GM21526 (cell line): ENCODE results near the gene FADS2.

Experiments used
- ATAC-seq: cut with Tn5 transposase; IDR thresholded peaks from one replicate; pipeline ENCODE4 v1.9.1; 2021; ENCODE audit warnings: moderate library complexity; ENCODE audit not compliant: unreplicated experiment, low FRiP score

The FADS2 gene

DNA sequence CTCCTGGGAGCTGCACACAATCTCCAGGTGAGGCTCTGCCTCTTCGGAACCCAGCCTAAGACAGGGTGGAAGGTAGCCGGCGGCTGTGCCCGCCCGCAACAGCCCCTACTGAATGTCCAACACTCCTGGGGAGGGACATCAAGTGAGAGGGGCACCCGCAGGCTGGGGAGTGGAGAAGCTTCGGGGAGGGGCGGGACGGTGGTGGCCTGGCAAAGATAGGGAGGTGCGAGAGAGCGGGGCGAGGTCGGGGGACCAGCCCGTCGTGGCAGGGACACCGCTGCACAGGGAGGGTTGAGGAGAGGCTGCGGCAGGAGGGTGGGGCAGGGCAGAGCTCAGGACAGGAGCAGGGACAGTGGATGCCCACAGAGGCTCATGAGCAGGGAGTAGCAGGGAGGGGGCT lies 72.2 kb downstream of the FADS2 start:
- no peak for ATAC-seq

DNA sequence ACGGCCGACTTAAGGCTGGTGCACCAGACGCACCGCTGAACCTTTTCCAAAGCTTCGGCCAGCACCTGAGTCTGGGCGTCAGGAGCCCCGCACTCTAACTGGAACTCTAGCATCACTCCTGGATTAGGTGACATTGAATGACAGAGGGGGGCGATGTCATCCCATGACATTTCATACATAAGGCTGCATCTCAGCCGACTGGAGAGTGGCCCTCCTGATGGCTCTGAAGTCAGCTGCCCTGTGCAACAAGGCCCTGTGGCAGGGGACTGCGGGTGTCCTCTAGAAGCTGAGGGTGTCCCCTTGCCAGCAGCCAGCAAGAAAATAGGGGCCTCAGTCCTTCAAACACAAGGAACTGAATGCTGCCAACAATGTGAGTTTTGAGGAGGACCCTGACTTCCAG lies 73.3 kb downstream of the FADS2 start:
- no peak for ATAC-seq

DNA sequence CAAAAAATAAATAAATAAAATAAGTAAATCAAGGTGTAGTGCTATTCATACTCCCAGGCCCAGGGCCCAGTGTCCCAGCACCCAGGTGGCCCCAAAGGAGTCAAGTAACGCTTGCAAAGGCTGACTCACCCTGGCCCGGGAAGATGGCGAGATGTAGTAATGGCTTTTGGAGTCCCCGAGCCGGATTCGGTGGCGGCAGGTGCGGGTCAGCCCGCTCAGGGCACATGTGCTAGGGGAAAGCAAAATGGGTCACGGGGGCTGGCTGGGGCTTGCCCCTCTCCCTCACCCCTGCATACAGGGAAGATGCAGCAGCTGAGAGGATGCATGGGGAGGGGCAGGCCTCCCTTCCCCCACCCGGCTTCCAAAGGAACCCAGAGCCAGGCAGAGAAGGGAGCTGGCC lies 74.2 kb downstream of the FADS2 start:
- no peak for ATAC-seq

DNA sequence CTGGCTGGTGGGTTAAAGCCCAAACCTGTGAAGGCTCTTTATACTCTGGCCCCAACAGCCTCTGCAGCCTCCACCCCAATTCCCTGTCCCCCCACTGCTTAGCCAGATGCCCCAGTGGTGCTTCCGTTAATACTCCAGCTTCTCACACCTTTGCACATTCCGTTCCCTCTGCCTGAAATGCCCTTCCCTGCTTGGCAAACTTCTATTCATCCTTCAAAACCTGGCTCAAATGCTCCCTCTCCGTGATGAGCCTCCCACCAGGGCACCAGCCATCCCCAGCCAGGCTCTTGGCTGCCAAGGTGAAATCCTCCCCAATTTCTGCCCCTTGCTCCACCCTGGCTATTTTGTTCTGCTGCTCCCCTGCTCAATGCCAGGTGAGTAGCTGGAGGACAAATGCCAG lies 75.7 kb downstream of the FADS2 start:
- no peak for ATAC-seq

DNA sequence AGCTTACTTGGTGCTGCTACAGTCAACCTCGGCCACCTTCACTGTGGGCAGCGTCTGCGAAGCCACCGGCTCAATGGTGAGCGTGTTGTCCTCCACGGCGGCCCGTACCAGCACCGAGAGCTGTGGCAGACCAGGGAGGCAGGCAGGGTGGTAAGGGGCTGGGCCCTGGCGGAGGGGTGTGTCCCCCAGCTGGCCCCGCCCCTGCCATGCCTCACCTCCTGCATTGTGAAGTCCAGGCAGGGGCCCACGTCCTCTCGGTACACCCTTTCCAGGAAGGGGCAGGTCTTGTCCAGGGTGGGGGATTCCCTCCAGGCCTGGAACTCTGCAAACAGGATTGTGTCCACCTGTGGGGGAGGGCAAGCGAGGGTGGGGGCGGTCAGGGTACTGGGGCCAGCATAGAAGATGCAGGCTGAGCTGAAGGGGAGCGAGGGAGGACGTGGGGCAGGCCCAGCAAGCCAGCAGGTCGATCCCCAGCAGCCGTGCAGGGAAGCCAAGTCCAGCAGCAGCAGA lies 76.5 kb downstream of the FADS2 start:
- no peak for ATAC-seq

DNA sequence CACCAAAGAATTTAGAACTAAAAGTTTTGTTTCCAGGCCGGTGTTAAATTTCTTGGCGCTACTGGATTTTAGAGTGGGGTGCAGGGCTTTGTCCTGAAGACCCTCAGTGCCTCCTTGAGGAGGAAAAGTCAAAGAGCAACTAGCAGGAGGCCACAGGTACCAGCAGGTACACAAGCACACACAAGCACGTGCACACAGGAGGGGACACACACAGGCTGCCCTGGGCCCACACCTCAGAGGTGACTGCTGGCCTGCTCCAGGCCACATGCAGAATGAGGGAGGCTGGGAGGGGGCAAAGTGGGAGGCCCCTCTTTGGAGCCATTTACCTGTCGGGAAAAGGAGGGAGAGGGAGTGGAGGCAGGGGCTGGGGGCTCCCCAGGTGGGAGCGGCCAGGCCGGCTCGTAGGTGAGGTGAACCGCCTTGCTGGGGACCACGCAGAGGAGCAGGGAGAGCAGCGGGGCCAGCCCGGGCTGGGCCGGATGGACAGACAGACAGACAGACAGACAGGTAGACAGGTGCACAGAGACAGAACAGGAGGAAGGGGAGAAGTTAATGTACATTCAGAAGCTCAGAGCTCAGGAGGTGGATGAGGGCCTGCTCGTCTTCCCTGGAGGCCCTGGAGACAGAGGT lies 77.1 kb downstream of the FADS2 start:
- ATAC-seq, result no peak

DNA sequence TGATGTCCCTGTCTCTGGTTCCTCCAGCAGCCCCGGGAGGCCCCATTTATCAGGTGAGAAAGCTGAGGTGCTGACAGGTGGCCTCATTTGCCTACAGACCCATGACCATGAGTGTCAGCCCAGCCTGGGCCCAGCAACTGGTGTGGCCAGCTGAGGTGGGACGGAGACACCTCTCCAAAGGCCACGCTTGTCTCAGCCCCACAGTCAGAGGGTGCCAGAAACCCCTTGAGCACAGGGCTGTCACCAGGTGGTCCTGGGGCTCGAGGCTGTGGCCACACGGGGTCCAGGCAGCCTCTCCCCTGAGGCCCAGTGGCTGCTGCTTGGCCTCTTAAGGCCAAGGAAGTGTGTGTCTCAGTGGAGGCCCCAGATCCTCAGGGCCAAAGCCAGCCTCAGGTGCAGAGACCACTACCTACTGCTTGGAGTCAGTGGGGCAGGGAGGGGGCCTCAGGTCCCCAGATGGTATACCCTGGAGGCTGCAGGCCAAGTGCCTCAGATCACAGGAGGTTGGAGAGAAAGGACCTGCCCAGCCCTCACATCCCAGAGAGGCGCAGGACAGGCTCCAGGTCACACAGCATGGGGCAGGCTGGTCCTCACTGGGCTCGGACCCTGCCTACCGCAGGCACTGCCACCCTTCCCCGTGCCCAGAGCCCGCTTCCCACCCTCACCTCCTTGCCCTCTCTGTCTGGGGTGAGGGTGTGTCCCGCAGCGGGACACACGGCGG lies 77.9 kb downstream of the FADS2 start:
- no peak for ATAC-seq

DNA sequence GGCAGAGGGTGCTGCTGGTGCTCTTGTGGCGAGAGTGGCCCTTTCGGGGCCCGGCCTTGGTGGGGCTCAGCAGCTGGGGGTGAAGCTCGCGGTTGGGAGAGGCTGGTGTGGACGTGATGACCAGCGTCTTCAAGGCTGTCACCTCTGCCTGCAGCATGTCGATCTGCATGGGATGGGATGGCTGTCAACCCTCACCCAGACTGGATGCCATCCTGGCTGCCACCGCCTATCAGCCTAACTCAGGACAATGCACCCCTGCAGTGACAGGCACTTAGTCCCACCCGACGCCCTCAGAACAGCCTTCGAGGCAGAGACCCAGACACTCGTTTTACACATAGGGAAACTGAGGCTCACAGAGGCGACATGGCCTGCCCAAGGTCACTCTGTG lies 78.4 kb downstream of the FADS2 start:
- no peak for ATAC-seq

DNA sequence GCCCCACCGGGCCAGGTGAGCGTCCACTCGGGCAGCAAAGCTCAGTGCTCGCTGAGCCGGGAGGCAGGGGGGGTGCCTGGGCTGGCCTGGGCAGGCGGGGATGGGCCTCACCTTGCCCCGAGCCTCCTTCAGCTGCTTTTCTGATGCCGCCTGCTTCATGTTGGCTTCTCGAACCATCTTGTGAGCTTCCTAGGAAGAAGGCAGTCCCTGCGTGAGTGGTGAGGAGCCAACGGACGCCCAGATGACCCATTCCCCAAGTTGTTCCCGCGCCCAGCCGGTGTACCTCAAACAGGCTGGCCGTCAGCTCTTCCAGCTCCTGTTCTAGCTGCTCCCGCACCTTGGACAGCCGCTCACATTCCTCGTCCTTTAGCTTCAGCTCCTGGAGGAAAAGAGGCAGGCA lies 79.2 kb downstream of the FADS2 start:
- ATAC-seq, result no peak

DNA sequence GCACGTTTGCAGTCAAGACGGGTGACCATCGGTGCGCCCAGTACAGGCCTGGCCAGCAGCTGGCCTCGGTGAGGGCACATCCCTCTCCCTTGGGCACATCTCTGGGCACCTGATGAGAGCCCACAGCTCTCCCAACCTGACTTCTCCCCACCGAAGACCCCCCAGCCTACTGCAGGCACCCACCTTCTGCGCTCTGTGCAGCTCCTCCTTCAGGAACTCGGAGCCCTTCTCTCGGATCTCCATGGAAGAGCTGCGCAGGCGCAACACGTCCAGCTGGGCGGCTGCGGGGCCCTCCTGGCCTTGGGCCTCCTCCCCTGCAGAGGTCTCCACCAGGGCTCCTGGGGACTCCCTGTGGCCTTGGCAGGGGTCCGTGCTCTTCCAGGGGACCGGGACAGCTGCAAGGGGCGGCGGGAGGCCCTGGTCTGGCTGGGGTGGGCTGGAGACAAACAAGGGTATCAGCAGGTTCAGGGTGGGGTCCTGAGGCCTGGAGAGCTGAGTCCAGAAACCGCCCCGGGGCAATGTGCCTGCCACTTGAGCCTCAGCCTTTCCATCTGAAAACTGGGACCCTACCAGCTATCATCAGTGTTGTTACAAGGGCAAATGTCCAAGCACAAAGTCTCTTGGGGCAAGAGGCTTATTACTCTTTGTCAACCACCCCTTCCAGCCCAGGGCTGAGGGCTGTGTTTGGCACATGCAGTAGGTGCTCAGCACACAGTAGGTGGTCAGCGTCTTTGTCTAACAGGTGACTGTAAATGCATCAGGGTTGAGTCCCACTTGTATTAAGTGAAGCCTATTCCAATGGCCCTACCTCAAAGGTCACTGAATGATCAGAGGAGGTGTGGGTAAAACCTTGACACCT lies 80.0 kb downstream of the FADS2 start:
- no peak for ATAC-seq

DNA sequence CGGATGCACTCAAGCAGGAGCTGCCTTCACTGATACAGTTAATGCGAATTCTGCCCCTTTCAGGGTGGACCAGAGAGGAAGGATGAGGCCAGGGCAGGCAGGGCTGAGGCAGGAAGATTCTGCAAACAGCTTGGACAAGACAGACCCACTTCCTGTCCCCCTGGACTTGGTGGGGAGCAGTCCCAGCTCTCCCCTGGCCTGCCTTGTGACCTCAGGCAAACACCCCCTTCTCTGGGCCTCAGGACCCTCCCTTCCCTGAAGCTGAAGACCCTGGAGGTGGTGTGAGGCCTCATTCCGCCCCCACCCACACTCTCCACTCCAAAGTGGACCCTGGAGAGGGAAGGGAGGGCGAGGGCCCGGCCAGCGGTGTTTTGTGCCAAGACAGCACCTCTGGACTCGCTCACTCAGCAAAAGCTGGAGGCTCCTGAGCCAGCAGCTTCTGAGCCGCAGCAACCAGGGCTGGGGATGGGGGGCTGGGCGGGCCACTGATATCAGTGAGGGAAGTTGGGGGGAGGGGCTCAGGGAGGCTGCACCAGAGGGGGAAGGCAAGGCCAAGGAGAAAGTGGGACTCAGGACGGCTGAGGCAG lies 80.7 kb downstream of the FADS2 start:
- ATAC-seq, result no peak

DNA sequence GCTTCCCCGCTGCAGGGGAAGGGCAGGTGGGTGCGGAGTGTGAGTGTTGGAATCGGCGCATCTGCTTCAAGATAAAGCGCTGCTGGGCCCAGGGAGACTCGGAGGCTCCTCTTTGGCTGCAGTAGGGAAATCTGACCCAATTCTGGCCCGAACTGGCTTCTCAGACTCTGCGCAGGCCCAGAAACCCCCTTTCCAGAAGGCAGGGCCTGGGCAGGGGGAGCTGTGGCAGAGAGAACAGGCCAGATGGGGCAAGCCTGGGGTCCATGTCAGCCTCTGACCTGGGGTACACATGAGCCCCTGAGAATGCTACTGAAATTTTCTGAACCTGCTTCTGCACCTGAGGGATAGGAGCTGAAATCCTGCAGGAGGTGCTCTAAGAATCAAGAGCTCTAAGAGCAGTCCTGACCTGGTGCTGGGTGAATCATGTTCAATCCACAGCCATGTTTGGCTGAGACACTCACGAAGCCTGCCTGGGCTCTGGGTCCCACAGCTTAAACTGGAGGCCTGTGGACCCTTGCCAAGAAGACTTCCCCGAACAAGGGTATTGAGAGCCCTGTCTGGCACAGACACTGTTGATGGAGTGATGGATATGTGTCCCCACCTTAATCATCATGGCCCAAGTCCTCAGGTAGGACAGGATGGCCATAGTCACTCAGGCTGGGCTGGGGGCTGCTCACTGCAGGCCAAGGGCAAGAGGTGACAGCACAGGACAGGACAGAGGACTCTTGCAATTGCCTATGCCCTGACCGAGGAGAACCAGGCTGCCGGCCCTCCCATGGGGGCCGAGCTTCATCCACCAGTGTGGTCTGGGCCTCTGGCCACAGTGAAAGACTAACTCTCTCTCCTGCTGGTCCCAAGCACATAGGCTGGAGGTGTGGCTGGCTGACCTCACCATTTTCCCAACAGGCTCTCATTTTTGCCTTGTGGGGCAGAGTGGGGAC lies 82.4 kb downstream of the FADS2 start:
- ATAC-seq, result no peak

DNA sequence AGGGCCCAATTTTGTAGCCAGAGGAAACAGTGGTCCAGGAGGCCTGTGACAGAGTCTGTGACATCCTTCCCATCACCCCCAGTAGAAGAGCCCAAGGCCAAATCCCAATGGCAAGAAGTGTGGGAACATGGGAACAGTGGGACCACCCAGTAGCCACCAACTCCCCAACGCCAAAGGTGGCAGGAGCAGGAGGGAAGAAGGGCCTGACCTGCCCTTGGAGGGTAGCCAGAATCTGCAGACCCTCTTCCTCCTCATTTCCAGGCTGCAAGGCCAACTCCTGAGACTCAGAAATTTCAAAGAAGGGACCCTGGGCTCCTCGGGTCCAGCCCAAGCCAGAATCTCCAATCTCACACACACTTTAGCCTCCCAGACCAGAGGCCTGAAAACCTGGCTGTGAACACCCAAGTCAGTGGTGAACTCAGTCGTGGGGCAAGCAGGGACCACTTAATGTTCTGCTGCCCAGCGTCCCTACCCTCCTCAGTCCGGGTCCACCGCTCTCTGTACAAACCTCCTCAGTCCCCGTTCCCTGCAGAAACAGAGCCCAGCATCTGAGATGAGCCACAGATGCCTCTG lies 83.1 kb downstream of the FADS2 start:
- ATAC-seq, result no peak

DNA sequence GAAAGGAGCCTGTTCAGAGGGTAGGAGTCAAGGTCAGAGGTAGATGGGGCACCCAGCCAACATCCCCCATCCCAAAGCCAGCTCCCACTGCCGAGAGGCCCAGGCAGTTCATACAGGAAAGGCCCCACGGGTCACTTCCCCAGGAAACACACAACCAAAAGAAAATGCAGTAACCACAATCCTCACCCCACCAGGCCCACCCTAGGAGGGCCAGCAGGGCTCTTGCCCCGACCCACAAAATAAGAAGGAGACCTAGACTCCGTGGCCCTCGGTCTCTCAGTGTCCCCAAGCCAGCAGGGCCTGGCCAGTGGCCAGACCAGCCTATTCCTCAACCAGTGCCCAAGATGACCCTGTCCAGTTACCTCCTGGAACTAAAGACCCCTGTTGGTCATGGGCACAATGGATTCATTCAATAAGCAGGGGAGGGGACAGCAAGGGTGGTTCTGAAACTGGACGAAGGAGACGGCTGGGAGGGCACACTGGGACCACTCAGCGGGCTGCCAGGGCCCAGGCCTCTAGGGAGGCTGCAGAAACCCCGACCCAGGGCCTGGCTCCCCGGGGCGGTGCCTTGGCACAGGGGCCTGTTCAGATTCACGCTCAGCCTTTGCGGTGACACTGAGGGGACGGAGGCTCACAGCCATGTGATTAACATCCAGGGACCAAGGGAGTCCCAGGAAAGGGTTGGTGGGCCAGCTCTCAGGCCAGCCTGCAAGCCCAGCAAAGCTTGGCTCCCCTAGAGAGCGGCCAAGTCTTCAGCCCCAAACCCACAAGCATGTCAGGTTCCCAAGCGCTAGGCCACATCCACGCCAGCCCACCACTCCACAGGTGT lies 83.8 kb downstream of the FADS2 start:
- no peak for ATAC-seq

DNA sequence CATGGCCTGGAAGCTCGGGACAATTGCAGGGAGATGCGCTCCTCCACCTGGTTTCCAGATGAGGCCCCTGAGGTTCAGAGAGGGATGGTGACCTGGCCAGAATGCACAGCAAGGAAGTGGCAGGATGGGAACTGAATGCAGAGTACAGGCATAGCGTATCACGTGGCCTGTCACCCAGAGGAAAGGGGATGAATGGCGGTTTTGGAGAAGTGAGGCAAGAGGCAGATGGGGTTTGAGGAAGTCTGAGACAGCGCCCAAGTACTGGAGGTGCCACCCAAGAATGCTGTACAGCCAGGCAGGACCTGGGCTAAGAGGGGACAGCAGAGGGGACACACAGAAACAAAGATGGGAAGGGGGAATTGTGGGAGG lies 84.4 kb downstream of the FADS2 start:
- no peak for ATAC-seq

DNA sequence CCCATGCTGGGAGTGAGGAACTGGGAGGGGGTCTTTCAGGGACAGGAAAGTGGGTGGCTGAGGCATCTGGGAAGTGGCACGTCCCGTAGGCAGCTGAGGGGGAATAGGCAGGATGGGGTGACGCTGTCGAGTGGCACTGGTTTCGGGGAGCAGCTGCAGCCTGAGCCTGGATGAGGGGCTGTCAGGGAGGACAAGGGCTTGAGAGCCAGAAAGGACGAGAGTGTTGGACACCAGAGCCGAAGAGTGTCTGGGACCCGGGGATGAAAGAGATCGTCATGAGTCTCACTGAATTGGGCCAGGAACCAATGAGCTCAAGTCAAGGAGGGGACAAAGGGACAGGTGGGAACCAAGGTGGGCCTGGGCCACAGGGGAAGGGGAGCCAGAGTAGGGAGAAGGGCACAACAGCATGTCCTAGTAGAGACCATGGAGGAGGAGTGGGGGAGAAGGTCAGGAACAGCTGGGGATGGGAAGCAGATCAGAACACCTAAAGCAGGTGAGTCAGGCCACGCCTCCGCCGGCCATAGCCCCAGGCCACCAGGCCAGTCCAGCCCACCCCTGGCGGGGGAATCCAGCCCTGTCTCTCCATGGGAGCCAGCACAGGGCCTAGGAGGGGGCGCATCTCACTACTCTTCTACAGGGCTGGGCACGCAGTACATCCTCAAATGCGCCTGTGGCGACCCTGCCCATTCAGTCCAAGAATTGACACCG lies 85.0 kb downstream of the FADS2 start:
- ATAC-seq, result no peak

DNA sequence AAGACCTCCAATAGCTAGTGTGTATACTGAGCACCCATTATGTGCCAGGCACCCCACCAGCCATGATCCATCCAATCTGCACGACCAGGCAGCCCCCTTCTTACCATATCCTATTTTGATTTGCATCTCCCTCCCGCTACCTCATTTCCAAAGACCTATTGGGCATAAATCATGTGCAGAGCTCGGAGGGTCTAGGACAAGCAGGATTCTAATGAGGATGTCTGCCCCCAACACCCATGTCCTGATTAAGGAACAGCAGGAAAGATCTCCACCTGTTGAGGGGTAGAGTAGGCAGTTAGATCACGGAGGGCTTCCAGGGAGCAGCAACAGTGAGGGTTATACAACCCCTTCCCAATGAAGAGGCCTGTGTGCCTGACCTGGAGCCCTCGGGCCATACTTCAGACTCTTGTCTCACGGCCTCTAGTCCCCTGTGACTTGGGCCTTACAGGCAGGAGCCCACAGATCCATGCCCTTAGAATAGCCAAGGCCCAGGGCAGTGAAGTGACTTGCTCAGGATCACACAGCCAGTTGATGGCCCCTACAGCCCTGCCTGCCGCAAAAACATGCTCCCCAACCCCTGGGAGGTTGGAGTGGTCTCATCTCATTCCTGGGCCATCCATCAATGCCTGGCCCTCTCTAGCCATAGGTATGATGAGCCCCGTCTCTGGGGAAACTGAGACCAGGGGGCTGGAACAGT lies 85.7 kb downstream of the FADS2 start:
- no peak for ATAC-seq
